Endothelial cell of coronary artery (primary cell): ENCODE measurements around the gene ARHGAP32. TPM values are rescaled to one million over a fixed set of nuclear protein-coding genes. Genes with fewer than 3 reads are reported as not detected.

Experiments
- total RNA-seq: library from RNA; depleted of rRNA; stranded (reverse); fragments of >200 nt; gene quantifications from 2 replicates; pipeline ENCODE4 v1.2.3, GENCODE V29; 2014

Gene ARHGAP32
- 4.9 and 6.9 TPM in 2 replicates for total RNA-seq

GRCh38 chr11:129192150-129192549, at the start of gene ARHGAP32:
ARHGAP32 (minus strand) TSS chr11:129192325; CDS start chr11:129192198, 127 bp downstream.

GRCh38 chr11:128942817-128943427, 249.2 kb downstream of the ARHGAP32 start, which contains the start of gene TP53AIP1:
TP53AIP1 (minus strand) TSS chr11:128942871; CDS start chr11:128937818, 5,053 bp downstream.

Other genes with a start within 250 kb of the ARHGAP32 start
- not detected in 2 replicates for gene TP53AIP1, start 249.5 kb downstream of the ARHGAP32 start, total RNA-seq
- not detected in 2 replicates for gene BARX2, start 183.5 kb upstream of the ARHGAP32 start, total RNA-seq